K562 (cell line): Measurements from ENCODE around the gene IKBKG.

ENCODE experiments used
- CTCF ChIP-seq, 3 experiments: IDR thresholded peaks in 2 of 3; conservative IDR thresholded peaks in 1 of 3; 2 replicates each; pipeline ENCODE4 v1.5.1; 2011 to 2012; ENCODE audit warnings: low read length in 3 of 3, mild to moderate bottlenecking in 3 of 3, control low read depth in 2 of 3, improper control_type of control experiment in 1 of 3, inconsistent platforms in 1 of 3, low read depth in 1 of 3, mixed read lengths in 1 of 3, moderate library complexity in 1 of 3; ENCODE audit not compliant: insufficient read depth in 2 of 3
- EZH2 ChIP-seq: IDR thresholded peaks from 2 replicates; pipeline ENCODE4 v1.6.1; 2012; ENCODE audit warnings: low read depth, mild to moderate bottlenecking, inconsistent platforms, low read length, borderline replicate concordance
- MAFK ChIP-seq: IDR thresholded peaks from 2 replicates; pipeline ENCODE4 v1.6.1; 2011; ENCODE audit warnings: low read length, improper control_type of control experiment
- MLLT1 ChIP-seq, 2 experiments: fragments of 450-650 bp; IDR thresholded peaks; 2 replicates each; pipeline ENCODE4 v1.6.1; 2016
- REST ChIP-seq, 2 experiments: fragments of 450-650 bp; formaldehyde crosslinking in 1 of 2; IDR thresholded peaks; 2 replicates each; pipeline versions ENCODE4 v1.4.0 to v1.6.1; 2014 to 2020; ENCODE audit warnings: mild to moderate bottlenecking in 2 of 2, borderline replicate concordance in 1 of 2, low read depth in 1 of 2

- TF ChIP-seq MLLT1 (IDR thresholded peaks at IDR 0.05): no peak
- TF ChIP-seq MAFK: no peak
- no peak for TF ChIP-seq CTCF (IDR thresholded peaks at IDR 0.05 in 2 of 3, conservative IDR thresholded peaks at IDR 0.05 in 1 of 3; ENCODE audit: insufficient read depth in 2 of 3, low read depth in 1 of 3, low read length in 3 of 3)
- no peak for TF ChIP-seq REST (IDR thresholded peaks at IDR 0.05; ENCODE audit: borderline replicate concordance)
- TF ChIP-seq REST (CRISPR knock-in tag; IDR thresholded peaks at IDR 0.05; ENCODE audit: low read depth): no peak
- no peak for TF ChIP-seq EZH2
These were observed 31.3 kb upstream of the IKBKG start, which contains the start of gene FAM3A for GRCh38 chrX:154515966-154516655.
